Measurements from ENCODE around the gene ERCC1.
A peak's percentile ranks its signal among the peaks of the same experiment; 100 is the strongest.
"Not testable (repeated sequence)": the region's sequence is repeated elsewhere in the genome, so short reads cannot be mapped to it uniquely, and the experiment has no call there.

The ERCC1 gene

GRCh38 chr19:45407585-45407984 lies 16.1 kb downstream of the ERCC1 start:
- H3K4me1 Mint-ChIP-seq: peaks cover 58% of the 10 kb centered on the region
- H3K27ac Mint-ChIP-seq, ATAC-seq, H3K9me3 Mint-ChIP-seq, H3K4me3 Mint-ChIP-seq: not testable (repeated sequence)
- peaks cover 29% of the 10 kb centered on the region for H3K27me3 Mint-ChIP-seq
- peaks cover 13% of the 10 kb centered on the region for H3K36me3 Mint-ChIP-seq

GRCh38 chr19:45407091-45407375 lies 16.7 kb downstream of the ERCC1 start:
- Mint-ChIP-seq H3K27me3 (peaks cover 30% of the 10 kb centered on the region), H3K4me3 (peak overlapping the region; percentile 88), H3K36me3 (peaks cover 13% of the 10 kb centered on the region), H3K9me3 (no peaks in the 10 kb centered on the region), H3K27ac (peak overlapping the region; percentile 88), H3K4me1 (peaks cover 58% of the 10 kb centered on the region)
- no peak for ATAC-seq

- peak within 1 kb of the TSS; percentile 88 for H3K4me3 Mint-ChIP-seq
- H3K4me1 Mint-ChIP-seq: peaks cover 58% of the 10 kb centered on the region
- peaks cover 13% of the 10 kb centered on the region for H3K36me3 Mint-ChIP-seq
- peak within 1 kb of the TSS; percentile 88 for H3K27ac Mint-ChIP-seq
- ATAC-seq: peak; percentile 90
- peaks cover 30% of the 10 kb centered on the region for H3K27me3 Mint-ChIP-seq
- no peaks in the 10 kb centered on the region for H3K9me3 Mint-ChIP-seq
Observed at GRCh38 chr19:45406226-45407090, 17.3 kb downstream of the ERCC1 start, which contains the start of gene POLR1G. Gene POLR1G, plus strand, starts transcription at chr19:45406644. Its CDS starts 53 bp downstream, at chr19:45406697.

- H3K27ac Mint-ChIP-seq: peak overlapping the region; percentile 88
- peak overlapping the region; percentile 88 for H3K4me3 Mint-ChIP-seq
- peaks cover 30% of the 10 kb centered on the region for H3K27me3 Mint-ChIP-seq
- no peaks in the 10 kb centered on the region for H3K9me3 Mint-ChIP-seq
- peak; percentile 81 for ATAC-seq
- H3K4me1 Mint-ChIP-seq: peaks cover 58% of the 10 kb centered on the region
- H3K36me3 Mint-ChIP-seq: peaks cover 13% of the 10 kb centered on the region
Observed at GRCh38 chr19:45405435-45406225, 18.1 kb downstream of the ERCC1 start.

- no peak for ATAC-seq
- Mint-ChIP-seq H3K4me3 (peak within 1 kb of the TSS; percentile 88), H3K36me3 (peaks cover 13% of the 10 kb centered on the region), H3K9me3 (no peaks in the 10 kb centered on the region), H3K27me3 (peaks cover 30% of the 10 kb centered on the region), H3K27ac (peak within 1 kb of the TSS; percentile 88), H3K4me1 (peaks cover 58% of the 10 kb centered on the region)
Observed at GRCh38 chr19:45404557-45405434, 18.9 kb downstream of the ERCC1 start, which contains the start of gene PPP1R13L. Gene PPP1R13L, minus strand, starts transcription at chr19:45405069. Its CDS starts 6,751 bp downstream, at chr19:45398318.

- no peak for ATAC-seq
- peaks cover 30% of the 10 kb centered on the region for H3K27me3 Mint-ChIP-seq
- no peak overlapping the region for H3K27ac Mint-ChIP-seq
- H3K4me3 Mint-ChIP-seq: peak overlapping the region; percentile 88
- no peaks in the 10 kb centered on the region for H3K9me3 Mint-ChIP-seq
- peaks cover 52% of the 10 kb centered on the region for H3K4me1 Mint-ChIP-seq
- H3K36me3 Mint-ChIP-seq: peaks cover 9% of the 10 kb centered on the region
Observed at GRCh38 chr19:45403781-45404556, 19.7 kb downstream of the ERCC1 start.

GRCh38 chr19:45403272-45403671 lies 20.4 kb downstream of the ERCC1 start:
- Mint-ChIP-seq H3K27me3 (peaks cover 36% of the 10 kb centered on the region), H3K27ac (no peak overlapping the region), H3K36me3 (peaks cover 2% of the 10 kb centered on the region), H3K9me3 (no peaks in the 10 kb centered on the region), H3K4me1 (peaks cover 52% of the 10 kb centered on the region), H3K4me3 (no peak overlapping the region)
- ATAC-seq: no peak

- ATAC-seq: no peak
- Mint-ChIP-seq H3K4me3 (no peak overlapping the region), H3K9me3 (no peaks in the 10 kb centered on the region), H3K27me3 (peaks cover 44% of the 10 kb centered on the region), H3K36me3 (no peaks in the 10 kb centered on the region), H3K27ac (no peak overlapping the region), H3K4me1 (peaks cover 50% of the 10 kb centered on the region)
Observed at GRCh38 chr19:45402298-45403061, 21.2 kb downstream of the ERCC1 start.

GRCh38 chr19:45401815-45402214 lies 21.9 kb downstream of the ERCC1 start:
- Mint-ChIP-seq H3K36me3 (no peaks in the 10 kb centered on the region), H3K27ac (no peak overlapping the region), H3K4me1 (peaks cover 49% of the 10 kb centered on the region), H3K27me3 (peaks cover 50% of the 10 kb centered on the region), H3K9me3 (no peaks in the 10 kb centered on the region), H3K4me3 (no peak overlapping the region)
- ATAC-seq: no peak

- Mint-ChIP-seq H3K4me3 (no peak overlapping the region), H3K4me1 (peaks cover 42% of the 10 kb centered on the region), H3K27ac (no peak overlapping the region), H3K9me3 (no peaks in the 10 kb centered on the region), H3K27me3 (peaks cover 64% of the 10 kb centered on the region), H3K36me3 (no peaks in the 10 kb centered on the region)
- no peak for ATAC-seq
Observed at GRCh38 chr19:45400192-45400591, 23.5 kb downstream of the ERCC1 start.

- Mint-ChIP-seq H3K27me3 (peaks cover 38% of the 10 kb centered on the region), H3K9me3 (no peaks in the 10 kb centered on the region), H3K36me3 (no peaks in the 10 kb centered on the region), H3K4me1 (peaks cover 27% of the 10 kb centered on the region), H3K27ac (no peak overlapping the region), H3K4me3 (no peak overlapping the region)
- no peak for ATAC-seq
Observed at GRCh38 chr19:45395821-45396617, 27.7 kb downstream of the ERCC1 start.

- Mint-ChIP-seq H3K9me3 (no peaks in the 10 kb centered on the region), H3K27me3 (peaks cover 20% of the 10 kb centered on the region), H3K27ac (no peak overlapping the region), H3K4me1 (peaks cover 13% of the 10 kb centered on the region), H3K4me3 (no peak overlapping the region), H3K36me3 (no peaks in the 10 kb centered on the region)
- no peak for ATAC-seq
Observed at GRCh38 chr19:45391871-45392665, 31.6 kb downstream of the ERCC1 start.

Measured in stimulated activated memory B cell treated with anti-CD40 and anti-IgM and Interleukin-4, amounts not matched to agents 10 μg/mL and 1 μg/mL and 100 μg/mL, for 72 hours (primary cell).